GM06990 (cell line): ENCODE results near the gene MYO15A.

Experiments
- DNase-seq: peaks from one replicate; pipeline ENCODE4 v3.0.0-alpha.2; 2011; ENCODE audit not compliant: insufficient read length; ENCODE audit errors: extremely low read depth
- H3K27me3 ChIP-seq: replicated peaks from 2 replicates; pipeline ENCODE4 v1.6.0; 2011; ENCODE audit warnings: low read length; ENCODE audit not compliant: control insufficient read depth, insufficient read depth
- H3K36me3 ChIP-seq: 2 replicates; pipeline ENCODE4 v1.5.1; 2011; ENCODE audit warnings: low read length; ENCODE audit not compliant: control insufficient read depth, insufficient read depth
- H3K4me3 ChIP-seq: replicated peaks from 2 replicates; pipeline ENCODE4 v1.5.1; 2011; ENCODE audit warnings: low read depth, mild to moderate bottlenecking, control low read depth, low read length
- TF ChIP-seq, protein P1 (sequence below): IDR thresholded peaks from 2 replicates; pipeline ENCODE4 v1.5.1; 2011; ENCODE audit warnings: low read length, control low read depth, mild to moderate bottlenecking, inconsistent platforms; ENCODE audit not compliant: insufficient read depth, poor library complexity, severe bottlenecking

MYO15A gene

GRCh38 chr17:18094409-18094807 lies 14.1 kb upstream of the MYO15A start:
- Histone ChIP-seq H3K36me3 (peaks cover 18% of the 10 kb centered on the region), H3K27me3 (no peaks in the 10 kb centered on the region), H3K4me3 (no peak overlapping the region)
- TF ChIP-seq, protein P1, sequence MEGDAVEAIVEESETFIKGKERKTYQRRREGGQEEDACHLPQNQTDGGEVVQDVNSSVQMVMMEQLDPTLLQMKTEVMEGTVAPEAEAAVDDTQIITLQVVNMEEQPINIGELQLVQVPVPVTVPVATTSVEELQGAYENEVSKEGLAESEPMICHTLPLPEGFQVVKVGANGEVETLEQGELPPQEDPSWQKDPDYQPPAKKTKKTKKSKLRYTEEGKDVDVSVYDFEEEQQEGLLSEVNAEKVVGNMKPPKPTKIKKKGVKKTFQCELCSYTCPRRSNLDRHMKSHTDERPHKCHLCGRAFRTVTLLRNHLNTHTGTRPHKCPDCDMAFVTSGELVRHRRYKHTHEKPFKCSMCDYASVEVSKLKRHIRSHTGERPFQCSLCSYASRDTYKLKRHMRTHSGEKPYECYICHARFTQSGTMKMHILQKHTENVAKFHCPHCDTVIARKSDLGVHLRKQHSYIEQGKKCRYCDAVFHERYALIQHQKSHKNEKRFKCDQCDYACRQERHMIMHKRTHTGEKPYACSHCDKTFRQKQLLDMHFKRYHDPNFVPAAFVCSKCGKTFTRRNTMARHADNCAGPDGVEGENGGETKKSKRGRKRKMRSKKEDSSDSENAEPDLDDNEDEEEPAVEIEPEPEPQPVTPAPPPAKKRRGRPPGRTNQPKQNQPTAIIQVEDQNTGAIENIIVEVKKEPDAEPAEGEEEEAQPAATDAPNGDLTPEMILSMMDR = no peak
- no peak for DNase-seq

DNA sequence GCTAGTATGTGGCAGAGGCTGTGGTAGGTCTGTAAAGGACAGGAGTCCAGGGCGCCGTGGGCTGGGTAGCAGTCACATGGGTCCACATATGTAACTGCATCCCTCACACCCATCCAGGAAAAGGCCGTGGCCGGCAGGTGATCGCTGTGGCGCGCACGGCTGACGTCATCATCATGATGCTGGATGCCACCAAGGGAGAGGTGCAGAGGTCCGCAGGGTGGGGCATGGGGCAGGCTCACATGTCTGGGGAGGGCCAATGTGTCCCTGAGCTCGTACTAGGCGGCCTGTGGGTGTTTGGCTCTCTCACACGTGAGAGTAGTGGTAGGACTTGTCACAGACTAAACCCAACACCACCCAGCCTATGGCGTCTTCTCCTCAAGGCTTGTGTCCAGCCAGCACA lies 9.0 kb upstream of the MYO15A start:
- TF ChIP-seq, protein P1 = no peak
- Histone ChIP-seq H3K4me3 (no peak overlapping the region), H3K27me3 (no peaks in the 10 kb centered on the region), H3K36me3 (peaks cover 37% of the 10 kb centered on the region)
- DNase-seq = no peak

DNA sequence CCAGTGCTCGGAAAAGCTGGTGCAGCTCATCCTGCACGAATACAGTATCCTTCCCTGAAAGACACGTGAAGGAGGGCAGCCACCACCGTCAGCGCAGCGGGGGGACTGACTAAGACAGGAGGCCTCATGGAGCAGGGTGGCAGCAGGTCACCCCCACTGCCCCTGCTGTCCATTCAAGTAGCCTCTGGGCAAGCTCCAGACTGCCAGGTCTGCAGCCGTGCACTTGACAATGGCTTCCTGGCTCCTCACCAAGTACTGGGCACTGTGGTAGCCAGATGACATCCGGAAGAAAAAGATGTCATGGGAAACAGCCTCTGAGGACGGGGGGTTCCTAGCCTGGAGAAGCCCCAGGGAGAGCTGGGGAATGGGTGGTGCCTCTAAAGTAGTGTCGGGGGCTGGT lies 7.9 kb upstream of the MYO15A start:
- TF ChIP-seq, protein P1 = no peak
- Histone ChIP-seq H3K27me3 (no peaks in the 10 kb centered on the region), H3K36me3 (peaks cover 41% of the 10 kb centered on the region), H3K4me3 (no peak overlapping the region)
- no peak for DNase-seq

- no peaks in the 10 kb centered on the region for H3K27me3 ChIP-seq
- no peak for DNase-seq
- TF ChIP-seq, protein P1 = no peak
- H3K4me3 ChIP-seq = no peak overlapping the region
- peaks cover 47% of the 10 kb centered on the region for H3K36me3 ChIP-seq
Observed at GRCh38 chr17:18101828-18102227, 6.7 kb upstream of the MYO15A start.

- Histone ChIP-seq H3K27me3 (no peaks in the 10 kb centered on the region), H3K36me3 (peaks cover 45% of the 10 kb centered on the region), H3K4me3 (no peak overlapping the region)
- TF ChIP-seq, protein P1 = no peak
- no peak for DNase-seq
Observed at GRCh38 chr17:18102640-18103039, 5.9 kb upstream of the MYO15A start.

DNA sequence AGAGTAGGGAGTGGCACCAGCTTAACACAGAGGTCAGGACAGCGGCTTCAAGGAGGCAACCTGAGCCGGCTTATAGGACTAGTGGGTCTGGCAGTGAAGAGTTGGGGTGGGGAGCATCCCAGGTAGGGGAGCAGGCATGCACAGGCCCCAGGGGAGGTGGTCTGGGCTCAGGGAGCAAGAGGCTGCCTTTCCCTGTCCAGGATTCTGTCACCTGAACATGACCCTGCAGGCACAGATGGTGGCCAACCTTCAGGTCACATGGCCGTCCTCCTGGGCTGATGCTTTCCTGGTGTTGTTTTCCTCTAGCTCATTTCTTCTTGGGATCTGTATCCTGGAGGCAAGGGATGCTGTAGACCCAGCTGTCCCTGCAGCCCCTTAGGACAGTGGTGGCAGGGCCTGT lies 3.5 kb upstream of the MYO15A start:
- H3K27me3 ChIP-seq = no peaks in the 10 kb centered on the region
- peaks cover 34% of the 10 kb centered on the region for H3K36me3 ChIP-seq
- TF ChIP-seq, protein P1 = no peak
- DNase-seq = no peak
- H3K4me3 ChIP-seq = no peak overlapping the region
